H1 (cell line): Measurements from ENCODE around the gene GH1. TPM values are rescaled to one million over a fixed set of nuclear protein-coding genes. Genes with fewer than 3 reads are reported as not detected.

ENCODE experiments used
- BRCA1 ChIP-seq: IDR thresholded peaks from 2 replicates; pipeline ENCODE4 v1.6.1; 2012; ENCODE audit warnings: low read depth, low read length, improper control_type of control experiment
- CBX5 ChIP-seq: fragments of 300-800, 300-1000 bp; sonication (generic); IDR thresholded peaks from 2 replicates; pipeline ENCODE4 v1.7.1; 2016; ENCODE audit warnings: antibody characterized with exemption, low read length, low read depth
- CHD7 ChIP-seq: fragments of 300-600 bp; sonication (generic); IDR thresholded peaks from 2 replicates; pipeline ENCODE4 v1.7.1; 2012; ENCODE audit warnings: low read length, moderate library complexity, mild to moderate bottlenecking, inconsistent platforms; ENCODE audit not compliant: insufficient replicate concordance
- CTBP2 ChIP-seq: IDR thresholded peaks from 2 replicates; pipeline ENCODE4 v1.7.0; 2011; ENCODE audit warnings: borderline replicate concordance, mild to moderate bottlenecking, moderate library complexity, mixed read lengths, low read length; ENCODE audit not compliant: insufficient read depth, insufficient read length
- EZH2 ChIP-seq: fragments of 200-600 bp; sonication (generic); IDR thresholded peaks from 2 replicates; pipeline ENCODE4 v1.7.1; 2012; ENCODE audit warnings: low read depth, mild to moderate bottlenecking, moderate library complexity, low read length, inconsistent platforms; ENCODE audit not compliant: severe bottlenecking
- JUND ChIP-seq: IDR thresholded peaks from 2 replicates; pipeline ENCODE4 v1.6.1; 2011; ENCODE audit warnings: mild to moderate bottlenecking, improper control_type of control experiment, low read length
- MAFK ChIP-seq: IDR thresholded peaks from 2 replicates; pipeline ENCODE4 v1.6.1; 2012; ENCODE audit warnings: low read depth, mild to moderate bottlenecking, improper control_type of control experiment, low read length
- SIX5 ChIP-seq: IDR thresholded peaks from 2 replicates; pipeline ENCODE4 v1.6.1; 2011; ENCODE audit warnings: mild to moderate bottlenecking, low read depth, low read length
- SRF ChIP-seq: IDR thresholded peaks from 2 replicates; pipeline ENCODE4 v1.6.1; 2011; ENCODE audit warnings: mild to moderate bottlenecking, low read depth, low read length, moderate library complexity
- ZNF274 ChIP-seq: IDR thresholded peaks from 2 replicates; pipeline ENCODE4 v1.7.0; 2012; ENCODE audit warnings: low read length, borderline replicate concordance; ENCODE audit errors: extremely low read depth
- polyA plus RNA-seq, 7 experiments: library from polyadenylated mRNA; depleted of rRNA in 3 of 7; stranded (reverse) in 5 of 7; unstranded in 2 of 7; fragments of >200 nt in 5 of 7; fragments of 200-250 nt in 2 of 7; gene quantifications; 1 replicate in 5 of 7; 2 replicates in 1 of 7; 4 replicates in 1 of 7; pipeline versions ENCODE4 v1.2.1 to v1.2.3, GENCODE V29; 2011 to 2013; ENCODE audit warnings: missing spikeins in 2 of 7, mixed read lengths in 2 of 7
- total RNA-seq: library from RNA; stranded (reverse); fragmentation: NEBNext Ultra II Directional; extraction: Animal tissue kit (Norgen Biotek cat#: 25700); gene quantifications from 2 replicates; pipeline ENCODE4 v1.2.1, GENCODE V29; 2021

GH1 gene
- total and polyA plus RNA-seq, 2 of the 8 experiments (the other 6 are each of a cell fraction or from before 2014, with no cell fraction given) = 0.41 TPM; not detected in 1

GRCh38 chr17:63937920-63938319, 19.3 kb upstream of the GH1 start (continued):
- TF ChIP-seq CHD7 (no peak), MAFK (no peak), BRCA1 (no peak), CBX5 (no peak), EZH2 (no peak), CTBP2 (no peak), ZNF274 (no peak), SRF (no peak), JUND (no peak), SIX5 (no peak)
